ENCODE measurements around the gene IKZF1. TPM values are rescaled to one million over a fixed set of nuclear protein-coding genes. Genes with fewer than 3 reads are reported as not detected.

Gene IKZF1
- total and polyA plus RNA-seq, 2 of the 4 experiments (the other 2 are of a cell fraction): not detected

GRCh38 chr7:50273301-50273700, 31.2 kb upstream of the IKZF1 start:
- Histone ChIP-seq H4K91ac (ENCODE audit: insufficient read depth, low read depth, low read length) (no peak overlapping the region), H2BK5ac (ENCODE audit: low read depth, low read length, poor library complexity, severe bottlenecking) (no peak overlapping the region), H2AK5ac (ENCODE audit: low read depth, low read length) (no peak overlapping the region), H3K18ac (ENCODE audit: low read depth, low read length) (no peak overlapping the region), H2BK15ac (ENCODE audit: low read depth, low read length) (no peak overlapping the region), H3K4me1 (ENCODE audit: control insufficient read depth, insufficient read depth, low read length) (no peaks in the 10 kb centered on the region), H3K79me1 (ENCODE audit: low read depth in 1 of 2, low read length in 2 of 2) (no peaks in the 10 kb centered on the region), H3K9me3 (ENCODE audit: control insufficient read depth, insufficient read depth, low read length) (no peaks in the 10 kb centered on the region), H3K4me3 (ENCODE audit: insufficient read depth, low read depth, low read length) (no peak overlapping the region), H3K14ac (replicated peaks; ENCODE audit: low read depth, low read length) (no peak overlapping the region), H3K27me3 (ENCODE audit: control insufficient read depth, insufficient read depth, low read length) (no peaks in the 10 kb centered on the region), H3K9me1 (ENCODE audit: insufficient read depth, low read length) (no peaks in the 10 kb centered on the region), H3K27ac (ENCODE audit: insufficient read depth, low read length) (no peak overlapping the region), H3K4ac (ENCODE audit: low read depth, low read length) (no peak overlapping the region), H3K56ac (ENCODE audit: extremely low read depth, insufficient read depth, low read length) (no peak overlapping the region), H4K20me1 (ENCODE audit: insufficient read depth, low read length) (no peaks in the 10 kb centered on the region), H2BK20ac (ENCODE audit: low read depth, low read length) (no peak overlapping the region), H2BK120ac (ENCODE audit: low read depth, low read length) (no peak overlapping the region), H3K4me2 (ENCODE audit: low read depth, low read length) (no peak overlapping the region), H4K5ac (ENCODE audit: low read depth, low read length) (no peak overlapping the region), H4K8ac (ENCODE audit: low read depth in 2 of 2, low read length in 2 of 2) (no peak overlapping the region), H3K36me3 (ENCODE audit: control insufficient read depth, insufficient read depth, low read length) (no peaks in the 10 kb centered on the region), H2AFZ (replicated peaks; ENCODE audit: low read length, poor library complexity) (no peak overlapping the region), H2AK9ac (replicated peaks; ENCODE audit: low read depth, low read length, poor library complexity) (no peak overlapping the region), H3K9ac (ENCODE audit: low read depth, low read length) (no peak overlapping the region), H3K23ac (ENCODE audit: low read depth, low read length) (no peak overlapping the region)
- dilution Hi-C loops (cut with HindIII; ENCODE audit: low sequenced_read_pairs, unreplicated experiment) (no loop called here), in situ Hi-C loops (cut with MboI; ENCODE audit: low sequenced_read_pairs) (no loop called here), intact Hi-C loops (cut with micrococcal nuclease) (no loop called here)
- BruUV-seq (replicated peaks): no TSS peak
- TF ChIP-seq ELK1 (IDR thresholded peaks at IDR 0.05; ENCODE audit: borderline replicate concordance, low read depth, low read length) (no peak), USF2 (IDR thresholded peaks at IDR 0.05; ENCODE audit: low read depth, low read length) (no peak), POLR2A (IDR thresholded peaks at IDR 0.05; ENCODE audit: low read depth, low read length) (no peak), MAZ (IDR thresholded peaks at IDR 0.05; ENCODE audit: borderline replicate concordance, low read depth, low read length) (no peak), RAD21 (IDR thresholded peaks at IDR 0.05; ENCODE audit: low read length) (no peak), CEBPB (IDR thresholded peaks at IDR 0.05; ENCODE audit: low read depth, low read length) (no peak), MXI1 (IDR thresholded peaks at IDR 0.05; ENCODE audit: borderline replicate concordance, low read depth, low read length) (no peak), RCOR1 (IDR thresholded peaks at IDR 0.05; ENCODE audit: insufficient replicate concordance, low read length) (no peak), MAFK (IDR thresholded peaks at IDR 0.05; ENCODE audit: low read depth, low read length) (no peak), CTCF (conservative IDR thresholded peaks at IDR 0.05; ENCODE audit: low read depth, low read length) (no peak), SMC3 (IDR thresholded peaks at IDR 0.05; ENCODE audit: low read depth, low read length) (no peak), RFX5 (IDR thresholded peaks at IDR 0.05; ENCODE audit: low read depth, low read length) (no peak), BHLHE40 (IDR thresholded peaks at IDR 0.05; ENCODE audit: low read depth, low read length) (no peak), FOS (IDR thresholded peaks at IDR 0.05; ENCODE audit: low read depth, low read length) (no peak), CHD1 (IDR thresholded peaks at IDR 0.05; ENCODE audit: low read depth, low read length) (no peak), NFE2L2 (IDR thresholded peaks at IDR 0.05; ENCODE audit: low read depth, low read length) (no peak)
- ChIA-PET POLR2A (ENCODE audit: unreplicated experiment) (no interaction called here), CTCF (no interaction called here)
- no peak for ATAC-seq (ENCODE audit: low read depth)
- no peak for DNase-seq
- WGBS, 2 experiments (ENCODE audit: extremely low coverage in 2 of 2, insufficient read length in 1 of 2): no CpG with 5 or more reads among the region's 1 CpG
